Kidney (tissue), 14 donors: ENCODE results near the gene CTNND2. TPM values are rescaled to one million over a fixed set of nuclear protein-coding genes. Genes with fewer than 3 reads are reported as not detected.

Source experiments
- DNase-seq, 5 donors: peaks; one replicate each; pipeline ENCODE4 v3.0.0-alpha.2; 2013 to 2020
- FAIRE-seq: peaks from 2 replicates; lab custom pipeline; 2012; peaks lifted over from hg19 to GRCh38; lab: Jason Lieb, UNC
- H3K27ac ChIP-seq, 2 donors: one replicate each; pipeline ENCODE4 v1.7.0; 2013; ENCODE audit warnings: low read depth in 2 of 2, low read length in 2 of 2, inconsistent platforms in 1 of 2
- H3K27me3 ChIP-seq: one replicate; pipeline ENCODE4 v1.7.1; 2013; ENCODE audit warnings: low read length, inconsistent platforms; ENCODE audit not compliant: control insufficient read depth, insufficient read depth
- H3K36me3 ChIP-seq, 3 donors: one replicate each; pipeline versions ENCODE4 v1.7.0 to v1.7.1; 2013; ENCODE audit warnings: low read length in 3 of 3, control low read depth in 1 of 3, inconsistent platforms in 1 of 3; ENCODE audit not compliant: insufficient read depth in 3 of 3, control insufficient read depth in 2 of 3
- H3K4me1 ChIP-seq, 3 donors: one replicate each; pipeline versions ENCODE4 v1.7.0 to v1.7.1; 2013; ENCODE audit warnings: low read length in 3 of 3, inconsistent platforms in 1 of 3, low read depth in 1 of 3; ENCODE audit not compliant: control insufficient read depth in 2 of 3, insufficient read depth in 2 of 3
- H3K4me3 ChIP-seq, 3 donors: one replicate each; pipeline versions ENCODE4 v1.7.0 to v1.8.1; 2013; ENCODE audit warnings: low read length in 3 of 3, control low read depth in 1 of 3, inconsistent platforms in 1 of 3
- H3K9ac ChIP-seq, 3 donors: one replicate each; pipeline versions ENCODE4 v1.7.0 to v1.7.1; 2013; ENCODE audit warnings: low read length in 3 of 3, control low read depth in 1 of 3, inconsistent platforms in 1 of 3
- H3K9me3 ChIP-seq, 3 donors: one replicate each; pipeline versions ENCODE4 v1.7.0 to v1.7.1; 2013; ENCODE audit warnings: low read length in 3 of 3, control low read depth in 1 of 3, inconsistent platforms in 1 of 3; ENCODE audit not compliant: control insufficient read depth in 2 of 3, insufficient read depth in 1 of 3
- intact Hi-C: fragments of 100-400 bp; cut with DNase I; formaldehyde crosslinking; loops from one replicate; pipeline ENCODE4 v1.11.1; 2022
- polyA plus RNA-seq: library from polyadenylated mRNA; stranded (reverse); fragments of 350-450 nt; fragmentation: Illumina TruSeq; extraction: RNeasy Lipid Tissue Mini Kit (QIAGEN cat#74804); gene quantifications from one replicate; pipeline ENCODE4 v1.2.3, GENCODE V29; 2014; ENCODE audit warnings: low read depth, low replicate concordance; ENCODE audit not compliant: insufficient read depth
- total RNA-seq: library from RNA; stranded (reverse); fragmentation: NEBNext Ultra II Directional; extraction: Animal tissue kit (Norgen Biotek cat#: 25700); gene quantifications from one replicate; pipeline ENCODE4 v1.2.1, GENCODE V29; 2021
- TF ChIP-seq, protein P1 (sequence below): IDR thresholded peaks from 3 replicates; pipeline ENCODE4 v1.5.1; 2012; ENCODE audit warnings: mild to moderate bottlenecking, moderate library complexity, borderline replicate concordance; ENCODE audit not compliant: insufficient read depth; ENCODE audit errors: extremely low read depth
- donor health status: control.
- donor health status: control.
- donor health status: control.
- donor health status: control.
- donor health status: control.
- donor health status: DM: yes; HTN: yes; CAD: no.
- donor health status: Normal renal cell carcinoma (clear cell type).

Gene CTNND2
- total and polyA plus RNA-seq, 2 donors from 2014 or later = 0.15 to 0.79 TPM

DNA sequence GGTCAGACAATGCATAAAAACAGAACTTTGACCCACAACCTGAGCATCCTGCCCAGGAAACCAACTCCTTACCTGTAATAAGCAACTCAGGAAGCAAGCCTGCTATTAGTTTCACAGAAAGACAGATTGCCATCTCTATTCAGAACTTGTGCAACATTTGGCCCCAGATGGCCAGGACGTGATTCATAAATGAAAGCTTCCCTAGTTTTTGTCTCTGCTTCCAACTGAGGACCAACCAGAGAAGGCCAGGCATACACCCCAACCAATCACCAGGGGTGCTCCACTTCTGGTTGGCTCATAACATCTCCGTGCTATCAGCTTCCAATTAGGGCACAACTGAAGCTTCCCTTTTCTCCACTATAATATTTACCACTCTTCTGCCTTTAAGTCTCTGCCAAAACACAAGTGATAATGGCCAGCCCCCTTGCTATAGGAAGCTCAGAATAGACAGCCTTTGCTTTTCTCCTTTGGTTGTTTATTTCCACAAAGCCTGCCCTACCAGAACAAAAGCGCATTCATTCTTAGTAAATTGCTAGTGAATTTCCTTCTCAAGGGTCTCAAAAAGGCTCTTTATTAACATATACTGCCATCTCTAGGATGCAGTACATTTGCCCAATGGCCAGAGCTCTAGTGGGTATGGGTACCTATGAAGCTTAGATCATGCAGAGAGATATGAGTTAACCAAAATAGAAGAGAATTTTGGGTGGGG, 853.5 kb downstream of the CTNND2 start:
- FAIRE-seq (no peak), DNase-seq (no peak)
- H3K27ac ChIP-seq = no peak overlapping the region
- no peak overlapping the region for H3K9ac ChIP-seq
- TF ChIP-seq, protein P1, sequence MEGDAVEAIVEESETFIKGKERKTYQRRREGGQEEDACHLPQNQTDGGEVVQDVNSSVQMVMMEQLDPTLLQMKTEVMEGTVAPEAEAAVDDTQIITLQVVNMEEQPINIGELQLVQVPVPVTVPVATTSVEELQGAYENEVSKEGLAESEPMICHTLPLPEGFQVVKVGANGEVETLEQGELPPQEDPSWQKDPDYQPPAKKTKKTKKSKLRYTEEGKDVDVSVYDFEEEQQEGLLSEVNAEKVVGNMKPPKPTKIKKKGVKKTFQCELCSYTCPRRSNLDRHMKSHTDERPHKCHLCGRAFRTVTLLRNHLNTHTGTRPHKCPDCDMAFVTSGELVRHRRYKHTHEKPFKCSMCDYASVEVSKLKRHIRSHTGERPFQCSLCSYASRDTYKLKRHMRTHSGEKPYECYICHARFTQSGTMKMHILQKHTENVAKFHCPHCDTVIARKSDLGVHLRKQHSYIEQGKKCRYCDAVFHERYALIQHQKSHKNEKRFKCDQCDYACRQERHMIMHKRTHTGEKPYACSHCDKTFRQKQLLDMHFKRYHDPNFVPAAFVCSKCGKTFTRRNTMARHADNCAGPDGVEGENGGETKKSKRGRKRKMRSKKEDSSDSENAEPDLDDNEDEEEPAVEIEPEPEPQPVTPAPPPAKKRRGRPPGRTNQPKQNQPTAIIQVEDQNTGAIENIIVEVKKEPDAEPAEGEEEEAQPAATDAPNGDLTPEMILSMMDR = no peak
- H3K4me3 ChIP-seq = no peak overlapping the region
- no peaks in the 10 kb centered on the region for H3K27me3 ChIP-seq
- no peaks in the 10 kb centered on the region for H3K9me3 ChIP-seq
- intact Hi-C loops = no loop called here
- no peaks in the 10 kb centered on the region for H3K4me1 ChIP-seq
- H3K36me3 ChIP-seq = no peaks in the 10 kb centered on the region

DNA sequence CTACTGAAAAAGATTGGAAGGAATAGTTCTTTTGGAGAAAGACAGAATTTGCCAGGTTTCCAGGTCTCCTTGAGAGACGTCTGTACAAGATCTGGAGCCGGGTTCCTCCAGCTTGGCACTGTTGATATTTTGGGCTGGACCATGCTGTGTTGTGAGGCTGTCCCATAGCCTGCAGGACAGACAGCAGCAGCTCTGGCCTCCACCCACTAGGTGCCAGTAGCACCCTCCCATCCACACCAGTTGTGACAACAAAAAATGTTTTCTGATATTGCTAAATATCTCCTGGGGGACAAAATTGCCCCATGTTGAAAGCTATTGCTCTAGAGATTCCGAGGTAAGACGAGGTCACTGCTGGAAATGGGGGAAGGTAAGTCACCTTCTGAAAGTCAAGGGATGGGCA, 855.5 kb downstream of the CTNND2 start:
- no peaks in the 10 kb centered on the region for H3K36me3 ChIP-seq
- no peak overlapping the region for H3K27ac ChIP-seq
- H3K4me1 ChIP-seq = no peaks in the 10 kb centered on the region
- no peak overlapping the region for H3K4me3 ChIP-seq
- intact Hi-C loops = no loop called here
- H3K9ac ChIP-seq = no peak overlapping the region
- no peaks in the 10 kb centered on the region for H3K27me3 ChIP-seq
- DNase-seq = no peak
- FAIRE-seq = no peak
- H3K9me3 ChIP-seq = no peaks in the 10 kb centered on the region
- TF ChIP-seq, protein P1 = peak; percentile 25

DNA sequence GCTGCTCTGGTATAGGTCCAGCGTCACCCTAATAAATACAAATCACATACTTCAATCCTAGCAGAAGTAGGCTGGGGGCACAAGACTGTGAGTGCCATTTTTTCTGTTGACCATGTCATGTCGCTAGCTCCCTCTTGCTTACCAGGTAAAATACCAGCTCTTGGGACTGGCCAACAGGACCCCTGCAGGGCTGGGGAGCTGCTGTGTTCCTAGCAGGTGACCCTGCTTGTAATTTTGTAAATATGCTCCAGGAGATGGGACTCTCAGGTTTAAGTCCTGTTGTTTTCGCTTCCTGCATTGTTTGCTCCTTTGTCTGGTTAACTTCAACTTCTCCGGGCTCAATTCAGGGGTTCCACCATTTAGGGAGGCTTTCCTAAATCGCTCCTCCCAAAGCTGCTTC, 856.6 kb downstream of the CTNND2 start:
- Histone ChIP-seq H3K27me3 (no peaks in the 10 kb centered on the region), H3K9ac (no peak overlapping the region), H3K9me3 (no peaks in the 10 kb centered on the region), H3K4me1 (no peaks in the 10 kb centered on the region), H3K4me3 (no peak overlapping the region), H3K27ac (no peak overlapping the region), H3K36me3 (no peaks in the 10 kb centered on the region)
- intact Hi-C loops = no loop called here
- TF ChIP-seq, protein P1 = no peak
- DNase-seq (no peak), FAIRE-seq (no peak)
